AG09319 (cell line): ENCODE results near the gene IGF2.

Experiments
- DNase-seq: peaks from one replicate; pipeline ENCODE4 v3.0.0-alpha.2; 2010; ENCODE audit warnings: low read depth; ENCODE audit errors: extremely low read depth
- CTCF ChIP-seq: IDR thresholded peaks from 2 replicates; pipeline ENCODE4 v1.5.1; 2011; ENCODE audit warnings: low read depth, mild to moderate bottlenecking, inconsistent platforms, low read length, moderate library complexity

The IGF2 gene

DNA sequence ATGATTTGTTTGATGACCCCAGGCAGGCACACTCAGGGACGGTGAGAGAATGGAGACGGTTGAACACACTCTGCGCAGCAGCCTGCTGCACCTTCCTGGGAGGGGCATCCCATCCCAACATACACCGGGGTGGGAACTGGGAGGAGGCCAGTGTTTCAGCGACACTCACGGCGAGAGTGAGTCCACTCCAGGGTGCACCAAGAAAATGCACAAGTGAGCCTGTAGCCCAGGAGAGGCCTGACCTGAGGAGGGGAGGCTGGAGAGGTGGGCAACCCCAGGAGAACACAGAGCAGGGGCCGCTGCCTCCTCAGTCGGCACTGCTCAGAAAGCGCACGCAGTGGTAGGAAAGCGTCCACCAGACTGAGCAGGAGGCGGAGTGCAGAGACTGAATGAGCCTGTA is 54.5 kb downstream of the IGF2 start:
- no peak for TF ChIP-seq CTCF
- no peak for DNase-seq
